K562 (cell line): ENCODE data around the gene CERS3. TPM values are rescaled to one million over a fixed set of nuclear protein-coding genes. Genes with fewer than 3 reads are reported as not detected.

ENCODE experiments used
- ATAC-seq: fragments of 200-7000 bp; cut with Tn5 transposase; 3 replicates; pipeline ENCODE4 v1.9.1; 2020; ENCODE audit warnings: moderate library complexity
- BruUV-seq: library from RNA; stranded (reverse); fragments of 400-500 nt; replicated peaks from 2 replicates; lab custom pipeline; 2021; lab: Mats Ljungman, UMichigan
- CTCF ChIA-PET: fragments of 300-600 bp; formaldehyde crosslinking; extraction: SDS; loops from one replicate; lab custom pipeline; 2021; ENCODE audit warnings: low intra/inter-chr PET ratio; lab: Yijun Ruan, JAX
- POLR2A ChIA-PET: fragments of 300-600, 350-650 bp; sonication (Branson Sonifier 250); formaldehyde crosslinking; extraction: SDS; loops from one replicate; lab custom pipeline; 2021; ENCODE audit warnings: antibody characterized with exemption, inconsistent platforms; lab: Yijun Ruan, JAX
- DNase-seq, 4 experiments: peaks; one replicate each; pipeline versions ENCODE4 v3.0.0 to v3.0.0-alpha.2; 2011 to 2018; ENCODE audit warnings: low spot score in 3 of 4, mixed read lengths in 3 of 4; ENCODE audit errors: extremely low read depth in 1 of 4
- FAIRE-seq: peaks from 2 replicates; lab custom pipeline; 2011; peaks lifted over from hg19 to GRCh38; lab: Jason Lieb, UNC
- H2AFZ ChIP-seq: 2 replicates; pipeline ENCODE4 v1.6.0; 2011; ENCODE audit warnings: low read depth, low read length, control low read depth, inconsistent platforms
- H3K27ac ChIP-seq: fragments of 200-600 bp; 3 replicates; pipeline ENCODE4 v1.8.0; 2011; ENCODE audit warnings: low read depth, mild to moderate bottlenecking, control low read depth, inconsistent platforms, low read length, moderate library complexity, mixed read lengths; ENCODE audit errors: extremely low read depth
- H3K27me3 ChIP-seq, 2 experiments: fragments of 300-600 bp in 1 of 2; 2 replicates in 1 of 2; 3 replicates in 1 of 2; pipeline versions ENCODE4 v1.6.0 to v1.8.0; 2011; ENCODE audit warnings: inconsistent platforms in 2 of 2, low read length in 2 of 2, mild to moderate bottlenecking in 1 of 2, mixed read lengths in 1 of 2, moderate library complexity in 1 of 2; ENCODE audit not compliant: control insufficient read depth in 2 of 2, insufficient read depth in 2 of 2
- H3K36me3 ChIP-seq: fragments of 300-600 bp; 3 replicates; pipeline ENCODE4 v1.8.0; 2011; ENCODE audit warnings: mild to moderate bottlenecking, low read length, inconsistent platforms; ENCODE audit not compliant: control insufficient read depth, insufficient read depth
- H3K4me1 ChIP-seq, 2 experiments: fragments of 200-600 bp in 1 of 2; replicated peaks in 1 of 2; 2 replicates in 1 of 2; 3 replicates in 1 of 2; pipeline versions ENCODE4 v1.5.1 to v1.8.0; 2011; ENCODE audit warnings: inconsistent platforms in 2 of 2, low read length in 2 of 2, mild to moderate bottlenecking in 1 of 2, mixed read lengths in 1 of 2, moderate library complexity in 1 of 2; ENCODE audit not compliant: control insufficient read depth in 2 of 2, insufficient read depth in 2 of 2
- H3K4me2 ChIP-seq: 2 replicates; pipeline ENCODE4 v1.6.1; 2011; ENCODE audit warnings: low read length, control low read depth, inconsistent platforms, mixed read lengths; ENCODE audit not compliant: insufficient read depth
- H3K4me3 ChIP-seq: fragments of 200-600 bp; sonication (generic), shearing (Covaris generic); 2 replicates; pipeline ENCODE4 v1.5.1; 2016; ENCODE audit warnings: control low read depth, inconsistent platforms
- H3K79me2 ChIP-seq: fragments of 200-600 bp; 3 replicates; pipeline ENCODE4 v1.8.0; 2011; ENCODE audit warnings: low read length, inconsistent platforms; ENCODE audit not compliant: control insufficient read depth, insufficient read depth
- H3K9ac ChIP-seq, 2 experiments: 2 replicates each; pipeline versions ENCODE4 v1.6.0 to v1.6.1; 2011; ENCODE audit warnings: low read depth in 2 of 2, low read length in 2 of 2, control low read depth in 1 of 2, inconsistent platforms in 1 of 2, mild to moderate bottlenecking in 1 of 2, mixed read lengths in 1 of 2; ENCODE audit not compliant: insufficient read depth in 1 of 2
- H3K9me1 ChIP-seq: one replicate; pipeline ENCODE4 v1.6.0; 2011; ENCODE audit warnings: inconsistent platforms, mild to moderate bottlenecking, low read length, moderate library complexity; ENCODE audit not compliant: control insufficient read depth, insufficient read depth
- H3K9me3 ChIP-seq: replicated peaks from 2 replicates; pipeline ENCODE4 v1.5.1; 2011; ENCODE audit warnings: low read depth, low read length, inconsistent platforms; ENCODE audit not compliant: control insufficient read depth, insufficient read depth
- H4K20me1 ChIP-seq: replicated peaks from 2 replicates; pipeline ENCODE4 v1.6.1; 2011; ENCODE audit warnings: low read length, inconsistent platforms, mixed read lengths; ENCODE audit not compliant: control insufficient read depth, insufficient read depth
- DLX4 ChIP-seq: fragments of 250-450 bp; sonication (Bioruptor Pico); IDR thresholded peaks from 2 replicates; pipeline ENCODE4 v1.6.1; 2021; ENCODE audit warnings: mild to moderate bottlenecking
- FOXA1 ChIP-seq: fragments of 450-650 bp; IDR thresholded peaks from 2 replicates; pipeline ENCODE4 v1.6.1; 2016; ENCODE audit warnings: mild to moderate bottlenecking, borderline replicate concordance
- HDAC2 ChIP-seq: fragments of 450-650 bp; IDR thresholded peaks from 2 replicates; pipeline ENCODE4 v1.6.1; 2016; ENCODE audit warnings: mild to moderate bottlenecking
- ILF3 ChIP-seq: fragments of 450-650 bp; IDR thresholded peaks from 2 replicates; pipeline ENCODE4 v1.6.1; 2018; ENCODE audit warnings: antibody characterized with exemption, mild to moderate bottlenecking, moderate library complexity, borderline replicate concordance
- MAFG ChIP-seq: fragments of 450-650 bp; conservative IDR thresholded peaks from 2 replicates; pipeline ENCODE4 v1.6.1; 2016; ENCODE audit warnings: missing genetic modification characterization, missing compliant biosample characterization
- MEIS2 ChIP-seq: fragments of 450-650 bp; IDR thresholded peaks from 2 replicates; pipeline ENCODE4 v1.6.1; 2014; ENCODE audit warnings: mild to moderate bottlenecking; ENCODE audit not compliant: partially characterized antibody
- NCOA4 ChIP-seq: fragments of 450-650 bp; IDR thresholded peaks from 2 replicates; pipeline ENCODE4 v1.6.1; 2018; ENCODE audit warnings: mild to moderate bottlenecking; ENCODE audit not compliant: partially characterized antibody
- NEUROD1 ChIP-seq: fragments of 150-350 bp; IDR thresholded peaks from 2 replicates; pipeline ENCODE4 v1.6.1; 2014; ENCODE audit warnings: borderline replicate concordance, low read length, low read depth; ENCODE audit not compliant: partially characterized antibody
- RHOXF2B ChIP-seq: fragments of 250-450 bp; sonication (Bioruptor Pico); conservative IDR thresholded peaks from 2 replicates; pipeline ENCODE4 v1.5.1; 2021
- SIN3A ChIP-seq, 2 experiments: fragments of 150-350 bp in 1 of 2; IDR thresholded peaks; 2 replicates each; pipeline ENCODE4 v1.6.1; 2011 to 2016; ENCODE audit warnings: borderline replicate concordance in 2 of 2, low read depth in 2 of 2, low read length in 2 of 2, mild to moderate bottlenecking in 2 of 2, moderate library complexity in 2 of 2; ENCODE audit not compliant: control insufficient read depth in 1 of 2
- ZFP1 ChIP-seq: fragments of 450-650 bp; formaldehyde crosslinking; IDR thresholded peaks from 2 replicates; pipeline ENCODE4 v1.4.0; 2020; ENCODE audit warnings: mild to moderate bottlenecking, mixed read lengths
- ZNF384 ChIP-seq: IDR thresholded peaks from 2 replicates; pipeline ENCODE4 v1.6.1; 2012; ENCODE audit warnings: low read depth, low read length, improper control_type of control experiment
- ZNF511 ChIP-seq: sonication (generic); formaldehyde crosslinking; IDR thresholded peaks from 2 replicates; pipeline ENCODE4 v1.8.0; 2022; ENCODE audit warnings: mild to moderate bottlenecking, missing genetic modification reagents
- WGBS: fragments of 100-300 bp; shearing (Covaris generic); methylation state at CpG from one replicate; pipeline ENCODE4 v1.1.6; 2016; ENCODE audit warnings: low coverage, mixed read lengths; ENCODE audit not compliant: insufficient coverage; ENCODE audit errors: missing lambda C conversion rate; 5-methylcytosine and 5-hydroxymethylcytosine counted together
- in situ Hi-C: fragments of 300-500 bp; cut with MboI; formaldehyde crosslinking; loops from 4 replicates; pipeline ENCODE4 v1.15.0; 2018; ENCODE audit warnings: inconsistent platforms, mixed read lengths
- intact Hi-C: fragments of 100-400 bp; cut with micrococcal nuclease; formaldehyde crosslinking; loops from 2 replicates; pipeline ENCODE4 v1.14.2; 2022
- polyA plus RNA-seq, 8 experiments: library from polyadenylated mRNA; depleted of rRNA in 4 of 8; stranded (reverse) in 5 of 8; unstranded in 3 of 8; fragments of >200 nt; fragmentation: Nextera tagmentation in 2 of 8; fragmentation: Illumina TruSeq in 1 of 8; extraction: Ambion mirVana in 2 of 8; extraction: Trizol in 1 of 8; gene quantifications; 2 replicates each; pipeline versions ENCODE4 v1.2.1 to v1.2.3, GENCODE V29; 2011 to 2014; ENCODE audit warnings: inconsistent platforms in 1 of 8, missing spikeins in 1 of 8
- total RNA-seq, 7 experiments: library from RNA; depleted of rRNA in 6 of 7; stranded (reverse); fragments of >200 nt in 6 of 7; fragmentation: Illumina TruSeq in 2 of 7; extraction: Trizol in 2 of 7; gene quantifications; 2 replicates each; pipeline versions ENCODE4 v1.2.1 to v1.2.3, GENCODE V29; 2011 to 2021; ENCODE audit warnings: low replicate concordance in 1 of 7
- TF ChIP-seq, protein P1 (sequence below): fragments of 250-450 bp; sonication (Bioruptor Pico); IDR thresholded peaks from 2 replicates; pipeline ENCODE4 v1.5.0; 2021; ENCODE audit warnings: mild to moderate bottlenecking, moderate library complexity
- TF ChIP-seq, protein P2 (sequence below): fragments of 450-650 bp; formaldehyde crosslinking; IDR thresholded peaks from 2 replicates; pipeline ENCODE4 v1.4.0; 2020; ENCODE audit warnings: mild to moderate bottlenecking, moderate library complexity
- TF ChIP-seq, protein P3 (sequence below): fragments of 250-450 bp; sonication (Bioruptor Pico); IDR thresholded peaks from 2 replicates; pipeline ENCODE4 v1.4.0; 2020; ENCODE audit warnings: borderline replicate concordance

Gene CERS3
- total and polyA plus RNA-seq, 9 of the 15 experiments (the other 6 are each of a cell fraction or from before 2014, with no cell fraction given): not detected

- Histone ChIP-seq H3K79me2 (no peaks in the 10 kb centered on the region), H3K9ac (no peak overlapping the region), H3K4me3 (no peak overlapping the region), H3K27ac (no peak overlapping the region), H4K20me1 (no peaks in the 10 kb centered on the region), H3K27me3 (peaks cover 0 to 8% of the 10 kb centered on the region in 2 experiments; a peak in 2 of 5 replicates), H3K9me3 (no peaks in the 10 kb centered on the region), H3K9me1 (no peaks in the 10 kb centered on the region), H3K4me1 (no peaks in the 10 kb centered on the region), H3K36me3 (no peaks in the 10 kb centered on the region), H2AFZ (no peak overlapping the region), H3K4me2 (no peak overlapping the region)
- ChIA-PET POLR2A (no interaction called here), CTCF (no interaction called here)
- in situ Hi-C loops (no loop called here), intact Hi-C loops (no loop called here)
- FAIRE-seq: no peak
- no TSS peak for BruUV-seq
- no peak for DNase-seq
- 0% methylated on average over 4 of the region's 4 CpGs for WGBS
- TF ChIP-seq NCOA4: no peak
- TF ChIP-seq MEIS2: no peak
- TF ChIP-seq, protein P1, sequence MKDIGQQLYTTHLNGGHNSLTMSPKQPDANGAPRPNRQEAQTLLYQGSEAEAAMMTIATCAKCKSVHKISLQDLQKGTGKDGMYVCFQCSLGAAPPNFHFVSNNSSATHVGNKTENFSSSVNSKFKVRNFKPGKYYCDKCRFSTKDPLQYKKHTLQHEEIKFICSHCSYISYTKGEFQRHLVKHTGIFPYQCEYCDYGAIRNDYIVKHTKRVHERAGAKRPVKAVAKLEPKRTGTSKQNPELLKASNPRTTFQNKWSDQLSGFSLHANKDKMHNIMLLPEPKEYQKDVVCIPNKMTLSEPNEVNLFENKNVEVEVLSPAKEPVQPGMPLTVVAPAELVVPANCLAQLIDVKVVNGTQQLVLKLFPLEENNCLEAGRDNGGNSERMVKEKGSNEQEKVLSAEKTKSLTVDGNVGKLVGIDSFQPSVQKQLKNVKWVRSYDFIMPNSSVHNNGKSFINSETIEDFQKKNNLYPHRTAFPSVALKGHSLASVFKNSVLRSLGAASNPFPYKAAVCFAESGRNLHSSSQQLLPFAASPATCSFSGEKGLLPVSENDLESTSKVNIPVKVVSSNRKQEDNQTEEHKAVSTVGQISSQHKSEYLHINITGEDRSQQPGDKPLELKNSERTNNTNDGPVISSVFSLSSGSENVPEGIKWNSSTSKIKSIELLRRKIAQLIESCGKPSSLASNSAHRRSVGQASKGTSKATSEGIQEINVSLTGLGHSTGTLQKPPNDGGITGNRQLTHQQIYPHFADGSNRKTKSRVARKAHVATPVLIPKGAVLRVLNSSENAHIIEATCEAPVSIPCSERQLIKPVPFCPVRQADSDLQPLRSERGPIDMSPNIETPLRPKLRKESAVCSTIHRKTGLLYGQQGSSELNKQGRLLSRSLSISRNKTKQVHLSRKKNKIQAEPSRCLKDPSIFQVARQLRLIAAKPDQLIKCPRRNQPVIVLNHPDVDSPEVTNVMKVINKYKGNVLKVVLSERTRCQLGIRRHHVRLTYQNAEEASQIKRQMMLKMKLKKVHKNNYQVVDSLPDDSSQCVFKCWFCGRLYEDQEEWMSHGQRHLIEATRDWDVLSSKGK (CRISPR knock-in tag): no peak
- no peak for TF ChIP-seq FOXA1
- no peak for TF ChIP-seq HDAC2
- TF ChIP-seq SIN3A (IDR thresholded peaks at IDR 0.05; ENCODE audit: borderline replicate concordance in 2 of 2, control insufficient read depth in 1 of 2, low read depth in 2 of 2, low read length in 2 of 2): no peak
- TF ChIP-seq DLX4 (CRISPR knock-in tag): no peak
- no peak for TF ChIP-seq RHOXF2B (CRISPR knock-in tag)
- TF ChIP-seq ZNF384: no peak
- TF ChIP-seq MAFG (tag): no peak
- TF ChIP-seq, protein P2, sequence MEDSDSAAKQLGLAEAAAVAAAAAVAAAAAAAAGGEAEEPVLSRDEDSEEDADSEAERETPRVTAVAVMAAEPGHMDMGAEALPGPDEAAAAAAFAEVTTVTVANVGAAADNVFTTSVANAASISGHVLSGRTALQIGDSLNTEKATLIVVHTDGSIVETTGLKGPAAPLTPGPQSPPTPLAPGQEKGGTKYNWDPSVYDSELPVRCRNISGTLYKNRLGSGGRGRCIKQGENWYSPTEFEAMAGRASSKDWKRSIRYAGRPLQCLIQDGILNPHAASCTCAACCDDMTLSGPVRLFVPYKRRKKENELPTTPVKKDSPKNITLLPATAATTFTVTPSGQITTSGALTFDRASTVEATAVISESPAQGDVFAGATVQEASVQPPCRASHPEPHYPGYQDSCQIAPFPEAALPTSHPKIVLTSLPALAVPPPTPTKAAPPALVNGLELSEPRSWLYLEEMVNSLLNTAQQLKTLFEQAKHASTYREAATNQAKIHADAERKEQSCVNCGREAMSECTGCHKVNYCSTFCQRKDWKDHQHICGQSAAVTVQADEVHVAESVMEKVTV (CRISPR knock-in tag): no peak
- no peak for TF ChIP-seq NEUROD1
- TF ChIP-seq ZFP1 (CRISPR knock-in tag): no peak
- TF ChIP-seq, protein P3, sequence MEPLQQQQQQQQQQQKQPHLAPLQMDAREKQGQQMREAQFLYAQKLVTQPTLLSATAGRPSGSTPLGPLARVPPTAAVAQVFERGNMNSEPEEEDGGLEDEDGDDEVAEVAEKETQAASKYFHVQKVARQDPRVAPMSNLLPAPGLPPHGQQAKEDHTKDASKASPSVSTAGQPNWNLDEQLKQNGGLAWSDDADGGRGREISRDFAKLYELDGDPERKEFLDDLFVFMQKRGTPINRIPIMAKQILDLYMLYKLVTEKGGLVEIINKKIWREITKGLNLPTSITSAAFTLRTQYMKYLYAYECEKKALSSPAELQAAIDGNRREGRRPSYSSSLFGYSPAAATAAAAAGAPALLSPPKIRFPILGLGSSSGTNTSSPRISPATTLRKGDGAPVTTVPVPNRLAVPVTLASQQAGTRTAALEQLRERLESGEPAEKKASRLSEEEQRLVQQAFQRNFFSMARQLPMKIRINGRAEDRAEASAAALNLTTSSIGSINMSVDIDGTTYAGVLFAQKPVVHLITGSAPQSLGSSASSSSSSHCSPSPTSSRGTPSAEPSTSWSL (CRISPR knock-in tag): no peak
- TF ChIP-seq ILF3: no peak
- TF ChIP-seq ZNF511 (CRISPR knock-in tag): no peak
- no peak for ATAC-seq
Measured at GRCh38 chr15:100515758-100516157, 13.0 kb downstream of the CERS3 start.
